Small intestine (tissue), 7 donors: Measurements from ENCODE around the gene ZBTB11. TPM values are rescaled to one million over a fixed set of nuclear protein-coding genes. Genes with fewer than 3 reads are reported as not detected.
"Not testable (repeated sequence)": the region's sequence is repeated elsewhere in the genome, so short reads cannot be mapped to it uniquely, and the experiment has no call there.

Experiments
- DNase-seq, 2 donors: peaks; one replicate each; pipeline versions ENCODE4 v3.0.0 to v3.0.0-alpha.2; 2013
- FAIRE-seq: peaks from 2 replicates; lab custom pipeline; 2012; peaks lifted over from hg19 to GRCh38; lab: Jason Lieb, UNC
- H3K27ac ChIP-seq, 3 donors: one replicate each; pipeline ENCODE4 v1.5.1; 2013; ENCODE audit warnings: low read length in 2 of 3, mild to moderate bottlenecking in 2 of 3, control low read depth in 1 of 3, inconsistent platforms in 1 of 3, low read depth in 1 of 3, moderate library complexity in 1 of 3
- H3K27me3 ChIP-seq, 3 donors: one replicate each; pipeline ENCODE4 v1.6.1; 2013; ENCODE audit warnings: low read length in 3 of 3, inconsistent platforms in 1 of 3; ENCODE audit not compliant: control insufficient read depth in 3 of 3, insufficient read depth in 3 of 3
- H3K36me3 ChIP-seq, 3 donors: one replicate each; pipeline ENCODE4 v1.6.1; 2013; ENCODE audit warnings: low read length in 3 of 3, inconsistent platforms in 1 of 3, low read depth in 1 of 3, mild to moderate bottlenecking in 1 of 3, moderate library complexity in 1 of 3; ENCODE audit not compliant: control insufficient read depth in 3 of 3, insufficient read depth in 2 of 3
- H3K4me1 ChIP-seq, 3 donors: one replicate each; pipeline ENCODE4 v1.6.1; 2013; ENCODE audit warnings: low read length in 2 of 3, inconsistent platforms in 1 of 3, low read depth in 1 of 3, mild to moderate bottlenecking in 1 of 3, moderate library complexity in 1 of 3; ENCODE audit not compliant: control insufficient read depth in 3 of 3, insufficient read depth in 2 of 3
- H3K4me3 ChIP-seq, 3 donors: one replicate each; pipeline ENCODE4 v1.5.1; 2013; ENCODE audit warnings: low read length in 3 of 3, control low read depth in 1 of 3, inconsistent platforms in 1 of 3, low read depth in 1 of 3, mild to moderate bottlenecking in 1 of 3, moderate library complexity in 1 of 3
- H3K9me3 ChIP-seq, 2 donors: one replicate each; pipeline ENCODE4 v1.6.1; 2013; ENCODE audit warnings: low read depth in 1 of 2, low read length in 1 of 2; ENCODE audit not compliant: control insufficient read depth in 2 of 2, insufficient read depth in 1 of 2
- WGBS, 3 donors: extraction: QIAGEN DNeasy Blood & Tissue Kit; methylation state at CpG; one replicate each; pipeline ENCODE4 v1.1.7; 2013; 5-methylcytosine and 5-hydroxymethylcytosine counted together
- polyA plus RNA-seq, 4 donors: library from polyadenylated mRNA; stranded (reverse) in 3 of 4; unstranded in 1 of 4; fragments of 200-250 nt in 3 of 4; fragments of 120-200 nt in 1 of 4; gene quantifications; one replicate each; pipeline versions ENCODE4 v1.2.1 to v1.2.3, GENCODE V29; 2013
- donor health status: healthy with polysubstance abuse.
- donor health status: control.
- donor health status: control.
- donor health status: Bipolar disorder and iron deficiency.
- donor health status: healthy.

Gene ZBTB11
- polyA plus RNA-seq, 4 donors: 5.4 to 17.6 (median 6.3) TPM

DNA sequence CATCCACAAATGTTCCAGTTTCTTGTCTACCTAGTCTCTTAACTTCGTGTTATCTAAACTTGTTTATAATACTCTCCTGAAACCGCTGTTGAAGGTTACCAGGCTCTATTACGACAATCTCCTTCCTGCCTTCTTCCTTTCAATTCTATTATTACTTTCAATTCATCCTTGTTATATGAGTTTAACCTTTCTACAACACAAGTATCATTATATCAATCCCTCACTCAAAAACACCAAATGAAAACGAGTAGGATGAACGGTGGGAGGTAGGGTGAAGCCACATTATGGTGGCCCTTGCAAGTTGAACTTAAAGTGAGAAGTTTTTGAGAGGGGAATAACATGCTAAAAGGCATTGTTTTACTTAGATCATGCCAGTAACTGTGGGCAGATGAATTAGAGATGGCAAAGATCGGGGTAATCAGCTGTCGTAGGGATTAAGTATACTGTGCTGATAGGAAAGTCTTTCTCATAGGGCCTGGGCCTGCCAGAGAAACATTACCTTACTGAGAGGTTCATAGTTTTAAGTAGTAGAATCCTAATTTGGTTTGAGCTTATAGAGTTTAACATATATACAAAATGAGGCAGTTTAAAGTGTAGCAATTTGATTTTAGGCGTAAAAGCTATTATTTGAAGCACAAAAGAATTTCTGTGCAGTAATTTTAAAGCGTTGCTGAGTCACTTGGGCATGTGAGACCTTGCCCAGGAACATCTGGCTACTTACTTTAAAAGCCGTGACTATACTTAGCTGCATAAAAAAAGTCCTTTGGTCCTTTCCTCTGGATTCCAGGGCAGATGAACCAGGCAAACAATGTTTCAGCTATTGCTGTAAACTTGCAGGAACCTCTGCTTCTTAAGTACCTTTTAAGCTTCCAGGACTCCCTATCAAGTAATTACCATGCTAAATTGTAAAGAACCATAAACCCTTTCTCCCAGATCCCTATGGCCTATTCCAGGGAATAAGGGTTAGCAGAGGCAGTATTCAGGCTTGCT is 44.2 kb upstream of the ZBTB11 start:
- FAIRE-seq (no peak), DNase-seq (no peak)
- Histone ChIP-seq H3K36me3 (no peaks in the 10 kb centered on the region), H3K4me3 (no peak overlapping the region), H3K4me1 (no peaks in the 10 kb centered on the region), H3K27me3 (peaks cover 0 to 2% (median 0%) of the 10 kb centered on the region in 3 donors), H3K9me3 (no peaks in the 10 kb centered on the region), H3K27ac (peak overlapping the region in 1 of 3 donors; percentile 50)
- 59 to 73% (median 65%) methylated on average over 10 of the region's 10 CpGs for WGBS, 3 donors

- H3K9me3 ChIP-seq: no peaks in the 10 kb centered on the region
- H3K4me3 ChIP-seq: no peak overlapping the region
- no peak overlapping the region for H3K27ac ChIP-seq
- H3K4me1 ChIP-seq: no peaks in the 10 kb centered on the region
- FAIRE-seq (no peak), DNase-seq (no peak)
- H3K36me3 ChIP-seq: no peaks in the 10 kb centered on the region
- H3K27me3 ChIP-seq: peaks cover 0 to 2% (median 0%) of the 10 kb centered on the region in 3 donors
- 96 to 100% (median 97%) methylated on average over 3 of the region's 3 CpGs for WGBS, 3 donors
Observed at GRCh38 chr3:101719604-101720185, 42.8 kb upstream of the ZBTB11 start.

- H3K36me3 ChIP-seq: no peaks in the 10 kb centered on the region
- no peak for FAIRE-seq
- no peak overlapping the region for H3K4me3 ChIP-seq
- no peak for DNase-seq
- H3K9me3 ChIP-seq: no peaks in the 10 kb centered on the region
- no peaks in the 10 kb centered on the region for H3K4me1 ChIP-seq
- 78 to 93% (median 92%) methylated on average over 1 of the region's 1 CpG for WGBS, 3 donors
- no peak overlapping the region for H3K27ac ChIP-seq
- H3K27me3 ChIP-seq: peaks cover 0 to 2% (median 0%) of the 10 kb centered on the region in 3 donors
Observed at GRCh38 chr3:101718455-101718854, 41.5 kb upstream of the ZBTB11 start.

DNA sequence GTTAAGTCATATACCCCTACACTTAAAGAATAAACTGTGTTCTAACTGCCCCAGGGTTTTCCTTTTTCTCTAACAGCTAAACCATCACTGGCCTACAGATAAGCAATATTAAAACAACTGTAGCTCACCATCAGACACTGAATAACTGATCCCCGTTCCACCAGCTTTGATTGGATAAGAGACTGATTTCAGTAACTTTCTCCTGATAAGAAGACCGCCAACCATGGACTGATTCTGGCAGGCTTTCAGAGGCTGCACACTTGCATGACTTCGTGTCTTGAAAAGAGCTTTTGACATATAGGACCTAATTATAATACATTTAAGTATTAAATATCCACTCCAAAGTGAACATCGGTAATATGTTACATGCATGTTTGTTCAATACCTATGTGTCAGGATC is 32.2 kb upstream of the ZBTB11 start:
- no peak for DNase-seq
- Histone ChIP-seq H3K27me3 (no peaks in the 10 kb centered on the region), H3K4me1 (no peaks in the 10 kb centered on the region), H3K36me3 (no peaks in the 10 kb centered on the region), H3K27ac (no peak overlapping the region), H3K9me3 (no peaks in the 10 kb centered on the region), H3K4me3 (no peak overlapping the region)
- FAIRE-seq: no peak
- WGBS, 3 donors: 37 to 64% (median 49%) methylated on average over 4 of the region's 4 CpGs

GRCh38 chr3:101704639-101705038 is 27.7 kb upstream of the ZBTB11 start:
- not testable (repeated sequence) for H3K27me3 ChIP-seq, H3K27ac ChIP-seq, FAIRE-seq, H3K4me3 ChIP-seq, H3K4me1 ChIP-seq, H3K9me3 ChIP-seq, DNase-seq, H3K36me3 ChIP-seq
- 33 to 50% (median 46%) methylated on average over 2 of the region's 2 CpGs for WGBS, 3 donors

DNA sequence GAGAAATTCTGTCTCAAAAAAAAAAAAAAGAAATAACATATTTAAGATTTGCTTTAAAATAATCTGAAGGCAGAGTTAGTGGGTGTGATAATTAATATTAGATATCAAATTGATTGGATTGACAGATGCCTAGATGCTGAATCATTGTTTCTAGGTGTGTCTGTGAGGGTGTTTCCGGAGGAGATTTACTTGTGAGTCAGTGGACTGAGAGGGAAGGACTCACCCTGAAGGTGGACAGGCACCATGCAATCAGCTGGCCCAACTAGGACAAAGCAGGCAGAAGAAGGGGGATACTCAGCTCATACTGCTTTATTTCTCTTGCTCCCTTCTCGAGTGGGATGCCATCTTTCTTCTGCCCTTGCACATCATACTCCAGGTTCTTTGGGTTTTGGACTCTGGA is 26.2 kb upstream of the ZBTB11 start:
- Histone ChIP-seq H3K4me1 (no peaks in the 10 kb centered on the region), H3K4me3 (no peak overlapping the region), H3K36me3 (peaks cover 0 to 1% (median 0%) of the 10 kb centered on the region in 3 donors), H3K9me3 (no peaks in the 10 kb centered on the region), H3K27ac (no peak overlapping the region), H3K27me3 (no peaks in the 10 kb centered on the region)
- DNase-seq: no peak
- FAIRE-seq: no peak
- WGBS, 3 donors: 51 to 71% (median 64%) methylated on average over 2 of the region's 2 CpGs

GRCh38 chr3:101702726-101703125 is 25.8 kb upstream of the ZBTB11 start:
- Histone ChIP-seq H3K36me3 (peaks cover 0 to 1% (median 0%) of the 10 kb centered on the region in 3 donors), H3K27ac (no peak overlapping the region), H3K27me3 (no peaks in the 10 kb centered on the region), H3K4me3 (no peak overlapping the region), H3K4me1 (no peaks in the 10 kb centered on the region), H3K9me3 (no peaks in the 10 kb centered on the region)
- FAIRE-seq (no peak), DNase-seq (no peak)
- WGBS, 3 donors: 85 to 95% (median 90%) methylated on average over 1 of the region's 1 CpG

GRCh38 chr3:101701696-101702634 is 25.0 kb upstream of the ZBTB11 start:
- Histone ChIP-seq H3K27me3 (no peaks in the 10 kb centered on the region), H3K4me1 (no peaks in the 10 kb centered on the region), H3K4me3 (no peak overlapping the region), H3K9me3 (no peaks in the 10 kb centered on the region), H3K27ac (peak overlapping the region in 1 of 3 donors; percentile 27), H3K36me3 (peaks cover 0 to 1% (median 0%) of the 10 kb centered on the region in 3 donors)
- 80 to 85% (median 84%) methylated on average over 7 of the region's 7 CpGs for WGBS, 3 donors
- FAIRE-seq: no peak
- DNase-seq: no peak
